WTC11 (cell line): ENCODE measurements around the gene SMIM24. TPM values are rescaled to one million over a fixed set of nuclear protein-coding genes. Genes with fewer than 3 reads are reported as not detected.

Experiments
- ATAC-seq: fragments of 200-7000 bp; cut with Tn5 transposase; 2 replicates; pipeline ENCODE4 v1.10.0; 2021; ENCODE audit warnings: mild to moderate bottlenecking, moderate library complexity
- CTCF ChIA-PET: fragments of 300-600 bp; sonication (Branson Sonifier 250); formaldehyde crosslinking; loops from one replicate; lab custom pipeline; 2021; ENCODE audit warnings: antibody characterized with exemption; lab: Charles Lee
- POLR2A ChIA-PET: fragments of 350-600 bp; sonication (Branson Sonifier 250); formaldehyde crosslinking; loops from one replicate; lab custom pipeline; 2021; ENCODE audit warnings: antibody characterized with exemption; lab: Charles Lee
- DNase-seq: peaks from one replicate; pipeline ENCODE4 v3.0.0; 2021; ENCODE audit warnings: low spot score
- H3K27ac Mint-ChIP-seq: 2 replicates; pipeline ENCODE4 v1.8.0; 2021; ENCODE audit warnings: mixed read lengths
- H3K27me3 Mint-ChIP-seq: 2 replicates; pipeline ENCODE4 v1.8.0; 2021; ENCODE audit warnings: low read depth, mild to moderate bottlenecking, moderate library complexity, mixed read lengths
- H3K36me3 Mint-ChIP-seq: 2 replicates; pipeline ENCODE4 v1.8.0; 2021; ENCODE audit warnings: mixed read lengths
- H3K4me1 Mint-ChIP-seq: 2 replicates; pipeline ENCODE4 v1.8.0; 2022; ENCODE audit warnings: mixed read lengths
- H3K4me3 Mint-ChIP-seq: 2 replicates; pipeline ENCODE4 v1.8.0; 2021; ENCODE audit warnings: mild to moderate bottlenecking, moderate library complexity, mixed read lengths
- H3K9me3 Mint-ChIP-seq: 2 replicates; pipeline ENCODE4 v1.8.0; 2021; ENCODE audit warnings: mixed read lengths
- CREB1 ChIP-seq: sonication (generic); formaldehyde crosslinking; IDR thresholded peaks from 2 replicates; pipeline ENCODE4 v1.8.0; 2023; ENCODE audit warnings: mild to moderate bottlenecking, missing genetic modification reagents
- EMX1 ChIP-seq: fragments of 250-450 bp; sonication (Bioruptor Pico); IDR thresholded peaks from 2 replicates; pipeline ENCODE4 v1.8.0; 2021; ENCODE audit warnings: mild to moderate bottlenecking
- IRF2 ChIP-seq: sonication (generic); formaldehyde crosslinking; IDR thresholded peaks from 2 replicates; pipeline ENCODE4 v1.8.0; 2022; ENCODE audit warnings: low read depth, missing genetic modification reagents, borderline replicate concordance
- JAZF1 ChIP-seq: fragments of 250-450 bp; sonication (Bioruptor Pico); IDR thresholded peaks from 2 replicates; pipeline ENCODE4 v1.9.0; 2021; ENCODE audit warnings: moderate library complexity, mild to moderate bottlenecking, inconsistent platforms
- KAT7 ChIP-seq: sonication (generic); formaldehyde crosslinking; IDR thresholded peaks from 2 replicates; pipeline ENCODE4 v1.8.1; 2023; ENCODE audit warnings: missing genetic modification reagents, mild to moderate bottlenecking, borderline replicate concordance
- MAX ChIP-seq: sonication (generic); formaldehyde crosslinking; IDR thresholded peaks from 2 replicates; pipeline ENCODE4 v1.8.0; 2022; ENCODE audit warnings: mild to moderate bottlenecking, missing genetic modification reagents
- MYBL2 ChIP-seq: sonication (generic); formaldehyde crosslinking; IDR thresholded peaks from 2 replicates; pipeline ENCODE4 v1.8.1; 2023; ENCODE audit warnings: mild to moderate bottlenecking, moderate library complexity, missing genetic modification reagents
- NFATC4 ChIP-seq: fragments of 250-450 bp; sonication (Bioruptor Pico); IDR thresholded peaks from 2 replicates; pipeline ENCODE4 v1.9.0; 2021; ENCODE audit warnings: mild to moderate bottlenecking
- NFE2L1 ChIP-seq: sonication (generic); formaldehyde crosslinking; IDR thresholded peaks from 2 replicates; pipeline ENCODE4 v1.8.1; 2023; ENCODE audit warnings: missing genetic modification reagents
- PRDM15 ChIP-seq: sonication (generic); formaldehyde crosslinking; IDR thresholded peaks from 2 replicates; pipeline ENCODE4 v1.8.0; 2022; ENCODE audit warnings: missing genetic modification reagents
- PRRX2 ChIP-seq: fragments of 250-450 bp; sonication (Bioruptor Pico); IDR thresholded peaks from 2 replicates; pipeline ENCODE4 v1.8.0; 2021; ENCODE audit warnings: mild to moderate bottlenecking
- TP53 ChIP-seq: sonication (generic); formaldehyde crosslinking; IDR thresholded peaks from 2 replicates; pipeline ENCODE4 v1.8.1; 2023; ENCODE audit warnings: mild to moderate bottlenecking, missing genetic modification reagents
- USF2 ChIP-seq: sonication (generic); formaldehyde crosslinking; IDR thresholded peaks from 2 replicates; pipeline ENCODE4 v1.8.1; 2023; ENCODE audit warnings: mild to moderate bottlenecking, missing genetic modification reagents, moderate library complexity
- ZBTB21 ChIP-seq: sonication (generic); formaldehyde crosslinking; IDR thresholded peaks from 2 replicates; pipeline ENCODE4 v1.8.1; 2023; ENCODE audit warnings: mild to moderate bottlenecking, missing genetic modification reagents, borderline replicate concordance
- ZMAT4 ChIP-seq: fragments of 250-450 bp; sonication (Bioruptor Pico); IDR thresholded peaks from 2 replicates; pipeline ENCODE4 v1.9.0; 2021; ENCODE audit warnings: mild to moderate bottlenecking
- ZNF263 ChIP-seq: sonication (generic); formaldehyde crosslinking; IDR thresholded peaks from 2 replicates; pipeline ENCODE4 v1.8.1; 2022; ENCODE audit warnings: low read depth, mild to moderate bottlenecking, moderate library complexity, missing genetic modification reagents
- ZNF281 ChIP-seq: sonication (generic); formaldehyde crosslinking; IDR thresholded peaks from 2 replicates; pipeline ENCODE4 v1.8.0; 2023; ENCODE audit warnings: mild to moderate bottlenecking, missing genetic modification reagents
- ZNF317 ChIP-seq: sonication (generic); formaldehyde crosslinking; IDR thresholded peaks from 2 replicates; pipeline ENCODE4 v1.8.1; 2023; ENCODE audit warnings: low read depth, mild to moderate bottlenecking, moderate library complexity, missing genetic modification reagents, borderline replicate concordance
- ZNF416 ChIP-seq: fragments of 250-450 bp; sonication (Bioruptor Pico); IDR thresholded peaks from 2 replicates; pipeline ENCODE4 v1.9.0; 2021; ENCODE audit warnings: mild to moderate bottlenecking, inconsistent platforms
- ZNF671 ChIP-seq: fragments of 250-450 bp; sonication (Bioruptor Pico); IDR thresholded peaks from 2 replicates; pipeline ENCODE4 v1.8.0; 2021; ENCODE audit warnings: mild to moderate bottlenecking
- total RNA-seq: library from RNA; stranded (reverse); gene quantifications from 3 replicates; pipeline ENCODE4 v1.2.3, GENCODE V29; 2021
- TF ChIP-seq, protein P1 (sequence below): fragments of 250-450 bp; sonication (Bioruptor Pico); IDR thresholded peaks from 2 replicates; pipeline ENCODE4 v1.9.0; 2021; ENCODE audit warnings: moderate library complexity, mild to moderate bottlenecking, inconsistent platforms, borderline replicate concordance
- TF ChIP-seq, protein P2 (sequence below): fragments of 250-450 bp; sonication (Bioruptor Pico); IDR thresholded peaks from 2 replicates; pipeline ENCODE4 v2.1.2; 2022; ENCODE audit warnings: mild to moderate bottlenecking, moderate library complexity
- TF ChIP-seq, protein P3 (sequence below): fragments of 250-450 bp; sonication (Bioruptor Pico); conservative IDR thresholded peaks from 2 replicates; pipeline ENCODE4 v1.9.0; 2021; ENCODE audit warnings: mild to moderate bottlenecking
- TF ChIP-seq, protein P4 (sequence below): sonication (generic); formaldehyde crosslinking; IDR thresholded peaks from 2 replicates; pipeline ENCODE4 v1.8.0; 2022; ENCODE audit warnings: mild to moderate bottlenecking, missing genetic modification reagents

The SMIM24 gene
- total RNA-seq, 1 experiment from 2014 or later: 2.8 TPM

- TF ChIP-seq ZBTB21 (CRISPR knock-in tag) (no peak), PRRX2 (no peak), ZNF317 (no peak), EMX1 (no peak), ZMAT4 (CRISPR knock-in tag) (no peak), CREB1 (no peak), PRDM15 (CRISPR knock-in tag) (no peak)
- TF ChIP-seq, all 79 proteins: peak for 0
Observed at GRCh38 chr19:3475449-3475848, 4.9 kb downstream of the SMIM24 start (continued).

DNA sequence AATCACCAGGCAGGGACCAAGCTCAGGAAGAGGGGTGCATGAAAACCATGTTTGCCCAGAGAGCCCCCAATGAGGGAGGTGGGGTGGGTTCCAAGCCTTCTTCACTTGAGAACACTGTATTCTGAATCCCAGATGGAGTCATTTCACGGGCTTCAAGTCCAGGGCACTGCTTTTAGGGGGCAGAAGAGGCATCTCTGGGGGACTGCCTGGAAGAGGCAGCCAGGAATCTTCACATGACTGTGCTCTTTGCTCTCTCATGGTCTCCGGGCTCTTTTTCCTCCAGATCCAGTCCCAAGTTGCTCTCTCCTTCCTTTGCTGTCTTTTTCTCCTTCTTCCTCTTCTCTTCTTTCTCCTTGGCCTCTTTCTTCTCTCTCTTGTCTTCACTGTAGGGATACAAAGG is 5.7 kb downstream of the SMIM24 start:
- Mint-ChIP-seq H3K9me3 (no peaks in the 10 kb centered on the region), H3K27me3 (peaks cover 30% of the 10 kb centered on the region), H3K4me3 (no peak overlapping the region), H3K36me3 (no peaks in the 10 kb centered on the region), H3K4me1 (peaks cover 6% of the 10 kb centered on the region), H3K27ac (no peak overlapping the region)
- no peak for ATAC-seq
- no peak for DNase-seq
- no peak for TF ChIP-seq MYBL2
- TF ChIP-seq, protein P1, sequence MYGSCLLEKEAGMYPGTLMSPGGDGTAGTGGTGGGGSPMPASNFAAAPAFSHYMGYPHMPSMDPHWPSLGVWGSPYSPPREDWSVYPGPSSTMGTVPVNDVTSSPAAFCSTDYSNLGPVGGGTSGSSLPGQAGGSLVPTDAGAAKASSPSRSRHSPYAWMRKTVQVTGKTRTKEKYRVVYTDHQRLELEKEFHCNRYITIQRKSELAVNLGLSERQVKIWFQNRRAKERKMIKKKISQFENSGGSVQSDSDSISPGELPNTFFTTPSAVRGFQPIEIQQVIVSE (CRISPR knock-in tag): no peak
- no peak for TF ChIP-seq TP53
- TF ChIP-seq ZNF671 (CRISPR knock-in tag): no peak
- TF ChIP-seq IRF2 (CRISPR knock-in tag): no peak
- TF ChIP-seq MAX (CRISPR knock-in tag): no peak
- TF ChIP-seq, protein P2, sequence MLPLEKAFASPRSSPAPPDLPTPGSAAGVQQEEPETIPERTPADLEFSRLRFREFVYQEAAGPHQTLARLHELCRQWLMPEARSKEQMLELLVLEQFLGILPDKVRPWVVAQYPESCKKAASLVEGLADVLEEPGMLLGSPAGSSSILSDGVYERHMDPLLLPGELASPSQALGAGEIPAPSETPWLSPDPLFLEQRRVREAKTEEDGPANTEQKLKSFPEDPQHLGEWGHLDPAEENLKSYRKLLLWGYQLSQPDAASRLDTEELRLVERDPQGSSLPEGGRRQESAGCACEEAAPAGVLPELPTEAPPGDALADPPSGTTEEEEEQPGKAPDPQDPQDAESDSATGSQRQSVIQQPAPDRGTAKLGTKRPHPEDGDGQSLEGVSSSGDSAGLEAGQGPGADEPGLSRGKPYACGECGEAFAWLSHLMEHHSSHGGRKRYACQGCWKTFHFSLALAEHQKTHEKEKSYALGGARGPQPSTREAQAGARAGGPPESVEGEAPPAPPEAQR (CRISPR knock-in tag): no peak
- TF ChIP-seq, protein P3, sequence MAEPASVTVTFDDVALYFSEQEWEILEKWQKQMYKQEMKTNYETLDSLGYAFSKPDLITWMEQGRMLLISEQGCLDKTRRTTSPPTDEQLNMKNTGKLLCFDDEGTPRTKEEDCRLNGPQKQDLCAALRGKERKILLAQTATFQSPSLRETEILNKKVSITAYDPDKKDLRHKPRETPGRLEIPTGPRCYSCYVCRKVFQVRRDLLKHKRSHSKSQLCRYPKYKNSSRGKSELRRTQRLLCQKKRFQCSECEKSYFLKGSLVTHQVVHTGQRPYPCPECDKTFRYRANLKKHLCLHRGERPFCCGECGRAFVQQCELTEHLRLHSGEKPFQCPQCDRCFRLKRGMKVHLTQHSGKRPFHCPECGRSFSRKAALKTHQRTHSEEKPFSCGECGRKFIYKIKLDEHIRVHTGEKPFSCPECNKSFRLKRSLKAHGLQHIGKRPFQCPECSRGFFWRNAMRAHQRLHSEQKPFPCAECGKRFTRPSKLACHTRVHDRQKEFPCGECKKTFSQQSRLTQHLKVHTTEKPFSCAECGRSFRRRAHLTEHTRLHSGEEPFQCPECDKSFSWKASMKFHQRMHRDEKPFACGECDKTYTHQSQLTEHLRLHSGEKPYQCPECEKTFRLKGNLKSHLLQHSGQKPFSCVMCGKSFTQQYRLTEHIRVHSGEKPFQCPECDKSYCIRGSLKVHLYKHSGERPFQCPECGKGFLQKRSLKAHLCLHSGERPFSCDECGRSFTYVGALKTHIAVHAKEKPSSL: no peak
- no peak for TF ChIP-seq KAT7 (CRISPR knock-in tag)
- TF ChIP-seq, protein P4, sequence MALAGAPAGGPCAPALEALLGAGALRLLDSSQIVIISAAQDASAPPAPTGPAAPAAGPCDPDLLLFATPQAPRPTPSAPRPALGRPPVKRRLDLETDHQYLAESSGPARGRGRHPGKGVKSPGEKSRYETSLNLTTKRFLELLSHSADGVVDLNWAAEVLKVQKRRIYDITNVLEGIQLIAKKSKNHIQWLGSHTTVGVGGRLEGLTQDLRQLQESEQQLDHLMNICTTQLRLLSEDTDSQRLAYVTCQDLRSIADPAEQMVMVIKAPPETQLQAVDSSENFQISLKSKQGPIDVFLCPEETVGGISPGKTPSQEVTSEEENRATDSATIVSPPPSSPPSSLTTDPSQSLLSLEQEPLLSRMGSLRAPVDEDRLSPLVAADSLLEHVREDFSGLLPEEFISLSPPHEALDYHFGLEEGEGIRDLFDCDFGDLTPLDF (CRISPR knock-in tag): no peak
- TF ChIP-seq JAZF1 (CRISPR knock-in tag): no peak
- TF ChIP-seq ZNF263 (CRISPR knock-in tag): no peak
- no peak for TF ChIP-seq USF2 (CRISPR knock-in tag)
- TF ChIP-seq ZNF416 (CRISPR knock-in tag): no peak
- TF ChIP-seq NFE2L1: no peak
- TF ChIP-seq NFATC4 (CRISPR knock-in tag): no peak
- TF ChIP-seq ZNF281 (CRISPR knock-in tag): no peak
- CTCF ChIA-PET: interaction anchor here (1.0 kb wide), 1 partner anchor 11 kb away, joined by 4 read pairs; no protein-coding TSS in a partner anchor
- POLR2A ChIA-PET: no interaction called here
